Stomach (tissue), 19 donors: ENCODE measurements around the gene C11orf54. TPM values are rescaled to one million over a fixed set of nuclear protein-coding genes. Genes with fewer than 3 reads are reported as not detected.

ENCODE experiments used
- DNase-seq, 2 donors: peaks; one replicate each; pipeline versions ENCODE4 v3.0.0 to v3.0.0-alpha.2; 2013 to 2019
- H3K27ac ChIP-seq, 5 donors: fragments of 200-600 bp in 4 of 5; sonication (generic) in 4 of 5; one replicate each; pipeline ENCODE4 v1.5.1; 2013 to 2019; ENCODE audit warnings: mild to moderate bottlenecking in 1 of 5, moderate library complexity in 1 of 5
- H3K27me3 ChIP-seq, 3 donors: fragments of 200-600 bp; sonication (generic); one replicate each; pipeline ENCODE4 v1.5.1; 2017 to 2019; ENCODE audit warnings: mixed run types in 1 of 3
- H3K36me3 ChIP-seq, 4 donors: fragments of 200-600 bp; sonication (generic); 1 replicate in 3 of 4; 2 replicates in 1 of 4; pipeline ENCODE4 v1.5.1; 2016 to 2019
- H3K4me1 ChIP-seq, 4 donors: fragments of 200-600 bp; sonication (generic); one replicate each; pipeline ENCODE4 v1.5.1; 2016 to 2019
- H3K4me3 ChIP-seq, 4 donors: fragments of 200-600 bp; sonication (generic) in 3 of 4; one replicate each; pipeline ENCODE4 v1.5.1; 2016 to 2019; ENCODE audit warnings: mild to moderate bottlenecking in 1 of 4
- H3K9me3 ChIP-seq, 4 donors: fragments of 200-600 bp; sonication (generic); one replicate each; pipeline ENCODE4 v1.5.1; 2016 to 2019
- CTCF ChIP-seq, 7 experiments: fragments of 450-650 bp in 4 of 7; fragments of 200-600 bp in 3 of 7; sonication (generic) in 3 of 7; IDR thresholded peaks; one replicate each; pipeline ENCODE4 v1.5.1; 2016 to 2019; ENCODE audit warnings: antibody characterized with exemption in 7 of 7, control low read depth in 2 of 7, mild to moderate bottlenecking in 1 of 7
- EP300 ChIP-seq: sonication (generic); formaldehyde crosslinking; IDR thresholded peaks from one replicate; pipeline ENCODE4 v1.6.1; 2017; ENCODE audit warnings: antibody characterized with exemption
- POLR2A ChIP-seq, 4 donors: fragments of 450-650 bp; IDR thresholded peaks; one replicate each; pipeline ENCODE4 v1.6.1; 2016; ENCODE audit warnings: antibody characterized with exemption in 4 of 4, control low read depth in 2 of 4, mild to moderate bottlenecking in 1 of 4, moderate library complexity in 1 of 4
- POLR2AphosphoS5 ChIP-seq, 3 donors: sonication (generic); formaldehyde crosslinking; IDR thresholded peaks; one replicate each; pipeline ENCODE4 v1.6.1; 2016; ENCODE audit warnings: antibody characterized with exemption in 3 of 3
- WGBS, 5 donors: extraction: QIAGEN DNeasy Blood & Tissue Kit in 3 of 5; methylation state at CpG; one replicate each; pipeline versions ENCODE4 v1.1.5 to v1.1.7; 2013 to 2018; 5-methylcytosine and 5-hydroxymethylcytosine counted together
- intact Hi-C: fragments of 100-400 bp; cut with DNase I; formaldehyde crosslinking; loops from one replicate; pipeline ENCODE4 v1.15.1; 2023; ENCODE audit warnings: low total_unique reads
- long read RNA-seq, 10 donors: transcript quantifications; one replicate each; lab custom pipeline, GENCODE V29; 2026
- polyA plus RNA-seq, 3 donors: library from polyadenylated mRNA; stranded (reverse); fragments of 200-250 nt; gene quantifications; one replicate each; pipeline ENCODE4 v1.2.3, GENCODE V29; 2013
- total RNA-seq, 5 donors: library from RNA; depleted of rRNA; stranded (reverse); fragments of >200 nt; gene quantifications; one replicate each; pipeline versions ENCODE4 v1.1.0 to v1.2.3, GENCODE V29; 2014 to 2016
- donor health status: healthy with polysubstance abuse.
- donor health status: Bipolar disorder and iron deficiency.
- donor health status: healthy.

The C11orf54 gene
- total RNA-seq, result 100 to 1,000 TPM in 1 of 5 donors, 10 to 100 TPM in 4; 25.1 to 236 (median 30.4) TPM
- 10 to 100 TPM; 11.5 to 33.3 (median 17.4) TPM for polyA plus RNA-seq
- long read RNA-seq, donor 1, partial matches to known transcripts, result 6 of 8 reads
- long read RNA-seq, donor 1, other reads (novel, unspliced or antisense), result 0 of 8 reads
- long read RNA-seq, donor 2, transcript C11orf54-202 (9 exons, 1,733 nt), result major isoform, 5 of 8 reads
- long read RNA-seq, donor 2, partial matches to known transcripts, result 0 of 8 reads
- long read RNA-seq, donor 2, other reads (novel, unspliced or antisense), result 0 of 8 reads
- long read RNA-seq, donor 3, partial matches to known transcripts, result 0 of 6 reads
- long read RNA-seq, donor 3, other reads (novel, unspliced or antisense), result 0 of 6 reads
- long read RNA-seq, donor 4, result 0 reads
- long read RNA-seq, donor 5, full-length matches to known transcripts, result 8 of 8 reads
- long read RNA-seq, donor 5, partial matches to known transcripts, result 0 of 8 reads
- long read RNA-seq, donor 5, other reads (novel, unspliced or antisense), result 0 of 8 reads
- long read RNA-seq, donor 6, full-length matches to known transcripts, result 30 of 38 reads
- long read RNA-seq, donor 6, partial matches to known transcripts, result 8 of 38 reads
- long read RNA-seq, donor 6, other reads (novel, unspliced or antisense), result 0 of 38 reads
- long read RNA-seq, donor 7, transcript C11orf54-202 (9 exons, 1,733 nt), result major isoform, 6 of 7 reads
- long read RNA-seq, donor 7, partial matches to known transcripts, result 0 of 7 reads
- long read RNA-seq, donor 7, other reads (novel, unspliced or antisense), result 0 of 7 reads
- long read RNA-seq, donor 8, full-length matches to known transcripts, result 11 of 11 reads
- long read RNA-seq, donor 8, partial matches to known transcripts, result 0 of 11 reads
- long read RNA-seq, donor 8, other reads (novel, unspliced or antisense), result 0 of 11 reads
- long read RNA-seq, donor 9, transcript C11orf54-202 (9 exons, 1,733 nt), result major isoform, 5 of 6 reads
- long read RNA-seq, donor 9, partial matches to known transcripts, result 0 of 6 reads
- long read RNA-seq, donor 9, other reads (novel, unspliced or antisense), result 0 of 6 reads
- long read RNA-seq, donor 10, partial matches to known transcripts, result 0 of 1 reads
- long read RNA-seq, donor 10, other reads (novel, unspliced or antisense), result 0 of 1 reads

- peak; percentile 97 to 99 for DNase-seq
- Histone ChIP-seq H3K4me1 (peaks cover 59 to 87% (median 74%) of the 10 kb centered on the region in 4 donors), H3K4me3 (peak within 1 kb of the TSS; percentile 68 to 95 (median 84)), H3K36me3 (peaks cover 10 to 39% (median 34%) of the 10 kb centered on the region in 4 donors), H3K27ac (peak within 1 kb of the TSS; percentile 89 to 98 (median 97)), H3K9me3 (no peaks in the 10 kb centered on the region), H3K27me3 (no peaks in the 10 kb centered on the region)
- intact Hi-C loops, result no loop called here
- TF ChIP-seq POLR2AphosphoS5 (IDR thresholded peaks at IDR 0.05) (peak; percentile 67 to 99 (median 96)), POLR2A (IDR thresholded peaks at IDR 0.05) (peak in 2 of 4 donors; percentile 68 to 84), CTCF (IDR thresholded peaks at IDR 0.05) (peak in 3 of 7 experiments; percentile 5 to 26 (median 14)), EP300 (no peak)
- WGBS, 5 donors, result 0 to 1% (median 0%) methylated on average over 51 to 65 of the region's 65 CpGs
These were observed at the start of gene C11orf54, which contains the start of gene TAF1D for GRCh38 chr11:93741094-93741881. TSS of gene C11orf54 (plus strand) at chr11:93741672. CDS start at chr11:93747394, 5,722 bp downstream. TSS of gene TAF1D (minus strand) at chr11:93741495. CDS start at chr11:93739304, 2,191 bp downstream.

- Histone ChIP-seq H3K36me3 (peaks cover 21 to 97% (median 94%) of the 10 kb centered on the region in 4 donors), H3K9me3 (no peaks in the 10 kb centered on the region), H3K4me1 (no peaks in the 10 kb centered on the region), H3K27ac (no peak overlapping the region), H3K4me3 (no peak overlapping the region), H3K27me3 (no peaks in the 10 kb centered on the region)
- intact Hi-C loops, result no loop called here
- WGBS, 5 donors, result 77 to 90% (median 87%) methylated on average over 2 of the region's 2 CpGs
- TF ChIP-seq POLR2A (IDR thresholded peaks at IDR 0.05), result no peak
- no peak for TF ChIP-seq CTCF (IDR thresholded peaks at IDR 0.05)
- no peak for TF ChIP-seq EP300
- no peak for TF ChIP-seq POLR2AphosphoS5 (IDR thresholded peaks at IDR 0.05)
- DNase-seq, result no peak
These were observed 47.4 kb upstream of the C11orf54 start for GRCh38 chr11:93694109-93694508.

- intact Hi-C loops, result no loop called here
- no peak for DNase-seq
- Histone ChIP-seq H3K4me3 (no peak overlapping the region), H3K36me3 (peaks cover 17 to 97% (median 94%) of the 10 kb centered on the region in 4 donors), H3K4me1 (no peaks in the 10 kb centered on the region), H3K27me3 (no peaks in the 10 kb centered on the region), H3K9me3 (no peaks in the 10 kb centered on the region), H3K27ac (no peak overlapping the region)
- no peak for TF ChIP-seq POLR2AphosphoS5 (IDR thresholded peaks at IDR 0.05)
- TF ChIP-seq POLR2A (IDR thresholded peaks at IDR 0.05), result no peak
- no peak for TF ChIP-seq EP300
- no peak for TF ChIP-seq CTCF (IDR thresholded peaks at IDR 0.05)
These were observed 46.9 kb upstream of the C11orf54 start for GRCh38 chr11:93694557-93694956.
